NCI-H128 (cell line): ENCODE data around the gene ALK.
"Not testable (repeated sequence)": the region's sequence is repeated elsewhere in the genome, so short reads cannot be mapped to it uniquely, and the experiment has no call there.

Experiments
- DNase-seq: peaks from one replicate; lab custom pipeline; 2025; ENCODE audit not compliant: unreplicated experiment; lab: John Stamatoyannopoulos, UW

Gene ALK

DNA sequence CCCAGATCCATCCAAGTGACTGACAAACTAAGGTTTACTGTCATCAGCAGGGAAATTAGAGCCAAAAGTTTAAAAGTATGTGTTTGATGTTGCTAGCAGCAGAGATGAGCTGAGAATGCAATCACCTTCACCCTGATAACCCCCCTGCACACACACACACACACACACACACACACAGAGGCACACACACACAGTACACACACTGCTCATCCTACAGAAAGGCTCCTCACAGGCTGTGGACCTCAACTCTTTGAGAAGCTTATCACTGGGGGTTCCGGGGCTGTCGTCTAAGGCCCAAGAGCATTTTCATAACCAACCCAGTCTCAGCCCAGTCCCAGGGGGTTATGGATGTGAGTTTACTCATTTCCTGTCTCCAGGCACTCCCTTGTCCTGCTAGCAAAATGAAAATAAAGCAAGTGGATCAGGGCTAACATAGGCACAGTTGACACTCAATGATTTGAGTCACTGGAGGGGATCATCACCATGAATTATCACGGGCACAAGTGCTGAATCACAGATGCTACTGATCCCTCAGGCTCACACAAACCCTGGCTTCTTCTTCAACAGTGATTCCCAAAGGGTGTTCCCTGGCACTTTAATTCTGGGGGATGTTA is 76.6 kb downstream of the ALK start:
- no peak for DNase-seq

DNA sequence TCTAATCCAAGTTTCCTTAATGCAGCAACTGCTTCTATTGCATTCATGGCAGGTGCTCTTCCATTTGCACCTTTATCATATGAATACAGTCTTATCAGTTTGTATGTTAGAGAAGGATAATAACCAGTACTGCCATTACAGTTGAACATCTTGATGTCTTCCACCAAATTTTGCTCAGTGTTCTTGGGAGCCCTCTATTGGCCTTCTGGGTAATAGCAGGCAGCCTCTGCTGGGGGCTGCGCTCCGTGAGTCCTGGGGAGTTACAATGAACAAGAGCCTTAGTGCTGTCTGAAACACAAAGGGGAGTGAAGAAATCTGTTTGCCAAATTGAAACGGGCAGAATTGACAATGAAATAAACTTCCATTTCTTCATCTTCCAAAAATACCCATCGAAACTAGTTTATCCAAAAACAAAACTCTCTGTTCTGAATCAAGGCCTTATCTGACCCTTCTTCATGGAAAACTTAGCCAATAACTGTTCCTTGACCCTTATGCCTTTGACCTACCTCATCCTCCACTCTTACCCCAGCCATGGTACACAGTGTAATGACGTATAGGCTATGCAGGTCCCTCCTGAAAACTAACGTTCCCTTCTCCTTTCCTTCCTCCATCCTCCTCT is 79.9 kb downstream of the ALK start:
- no peak for DNase-seq

DNA sequence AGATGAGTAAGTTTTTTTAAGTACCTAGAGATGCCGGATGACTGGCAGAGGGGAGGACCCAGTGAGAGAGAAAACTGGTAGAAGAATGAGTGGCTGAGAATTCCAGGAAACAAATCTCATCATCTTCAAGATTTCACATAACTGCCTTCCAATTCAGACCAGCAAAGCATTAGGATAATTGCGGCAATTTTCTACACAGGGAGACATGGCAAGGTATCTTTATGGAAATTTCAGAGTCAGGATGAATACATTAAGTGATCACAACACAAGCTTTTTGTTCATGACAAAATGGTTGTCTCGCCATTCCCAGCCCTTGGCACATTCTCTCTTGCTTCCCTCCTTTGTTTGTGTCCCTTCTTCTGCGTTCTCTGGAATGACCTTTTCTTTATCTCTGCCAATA is 82.1 kb downstream of the ALK start:
- no peak for DNase-seq

DNA sequence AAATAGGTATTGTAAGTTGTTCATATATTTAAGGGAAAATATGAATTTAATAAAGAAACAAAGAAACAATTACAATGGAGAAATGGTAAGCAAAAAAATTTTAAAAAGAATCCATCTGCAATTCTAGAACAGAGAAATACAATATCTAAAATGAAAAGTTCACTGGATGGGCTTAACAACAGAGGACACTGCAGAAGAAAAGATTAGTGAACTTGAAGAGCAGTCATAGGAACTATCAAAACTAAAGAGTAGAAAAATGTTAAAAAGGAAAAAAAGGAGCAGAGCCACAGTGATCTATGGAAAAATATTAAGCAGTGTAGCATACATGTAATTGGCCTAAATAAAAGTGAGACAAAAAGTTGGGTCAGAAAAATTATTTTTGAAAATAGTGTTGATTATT is 83.5 kb downstream of the ALK start:
- DNase-seq = no peak

DNA sequence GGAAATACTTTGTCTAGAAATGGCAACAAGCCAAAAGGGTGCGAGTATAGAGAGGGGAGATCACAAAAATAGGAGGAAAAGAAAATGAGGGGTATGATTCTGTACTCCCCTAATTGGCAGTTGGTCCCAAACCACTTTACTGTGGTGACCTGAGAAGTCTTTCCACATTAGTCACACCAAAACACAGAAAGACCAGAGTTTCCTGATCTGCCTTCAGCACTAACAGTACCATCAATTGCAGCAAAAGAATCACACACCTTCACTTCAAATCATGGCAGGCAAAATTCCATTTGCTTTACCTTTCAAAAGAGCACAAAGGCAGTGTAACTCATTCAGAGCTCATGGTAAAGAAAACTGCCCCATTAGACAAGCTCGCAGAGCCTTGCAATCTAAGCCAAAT is 86.8 kb downstream of the ALK start:
- DNase-seq = no peak

DNA sequence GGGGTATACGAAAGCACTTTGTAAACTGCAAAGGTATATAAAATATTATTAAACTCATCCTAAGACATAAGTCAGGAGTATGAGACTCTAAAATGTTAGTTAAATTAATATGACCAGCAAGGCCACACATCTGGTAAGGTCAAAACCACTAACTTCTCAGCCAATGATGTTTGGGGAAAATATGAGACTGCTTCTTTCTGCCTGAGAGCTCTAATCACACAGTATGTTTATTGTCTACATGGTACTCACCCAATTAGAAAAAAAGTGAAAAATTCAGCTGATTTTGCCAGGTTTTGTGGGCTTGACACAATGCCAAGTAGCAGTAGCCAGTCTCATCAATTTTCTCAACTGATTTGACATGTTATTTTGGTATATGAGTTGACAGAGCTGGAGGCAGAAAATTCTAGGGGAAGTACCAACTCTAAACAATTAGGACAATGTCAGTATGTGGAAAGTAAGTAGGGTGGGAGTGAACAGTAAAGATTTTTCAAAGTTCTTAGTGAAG is 87.3 kb downstream of the ALK start:
- no peak for DNase-seq

DNA sequence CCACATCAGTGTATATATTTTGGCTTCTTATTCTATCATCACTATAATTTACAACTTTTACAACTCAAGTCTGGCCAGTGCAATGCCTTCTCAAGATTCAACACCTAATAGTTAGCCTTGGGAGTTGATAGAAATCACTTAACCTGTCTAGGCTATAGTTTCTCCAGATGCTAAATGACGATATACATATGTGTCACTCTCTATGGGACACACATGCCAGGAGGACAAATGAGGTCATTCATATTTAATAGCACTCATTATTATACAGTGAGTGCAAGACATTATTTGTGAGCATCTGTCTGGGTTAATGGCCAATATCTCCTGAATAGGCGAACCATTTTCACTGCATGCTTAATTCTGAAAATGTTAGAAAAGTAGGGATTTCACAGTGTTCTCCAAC is 89.8 kb downstream of the ALK start:
- DNase-seq = no peak

DNA sequence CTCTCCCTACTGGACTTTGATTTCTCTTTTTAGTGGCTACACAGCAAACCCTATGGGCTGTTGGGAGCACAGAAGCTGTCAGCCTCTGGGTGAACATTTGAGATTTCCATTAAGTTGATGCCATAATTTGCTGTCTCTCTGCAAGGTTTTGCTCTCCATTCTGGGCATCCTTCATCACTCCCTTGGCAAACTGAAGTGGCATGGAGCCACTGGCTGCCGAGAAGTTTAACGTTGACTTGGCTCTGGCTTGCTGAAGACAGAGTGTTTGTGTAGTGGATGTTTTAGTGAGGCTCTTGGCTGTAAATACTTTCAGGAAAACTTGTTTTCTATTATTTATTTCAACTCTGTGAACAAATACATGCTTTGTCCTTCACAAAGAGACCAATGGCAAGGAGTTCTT is 91.5 kb downstream of the ALK start:
- no peak for DNase-seq

DNA sequence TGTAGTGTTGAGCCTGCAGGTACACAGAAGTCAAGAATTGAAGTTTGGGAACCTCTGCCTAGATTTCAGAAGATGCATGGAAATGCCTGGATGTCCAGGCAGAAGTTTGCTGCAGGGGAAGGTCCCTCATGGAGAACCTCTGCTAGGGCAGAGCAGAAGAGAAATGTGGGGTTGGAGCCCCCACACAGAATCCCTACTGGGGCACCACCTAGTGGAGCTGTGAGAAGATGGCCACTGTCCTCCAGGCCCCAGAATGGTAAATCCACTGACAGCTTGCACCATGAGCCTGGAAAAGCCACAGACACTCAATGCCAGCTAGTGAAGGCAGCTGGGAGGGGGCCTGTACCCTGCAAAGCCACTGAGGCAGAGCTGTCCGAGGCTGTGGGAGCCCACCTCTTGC is 97.2 kb downstream of the ALK start:
- not testable (repeated sequence) for DNase-seq

DNA sequence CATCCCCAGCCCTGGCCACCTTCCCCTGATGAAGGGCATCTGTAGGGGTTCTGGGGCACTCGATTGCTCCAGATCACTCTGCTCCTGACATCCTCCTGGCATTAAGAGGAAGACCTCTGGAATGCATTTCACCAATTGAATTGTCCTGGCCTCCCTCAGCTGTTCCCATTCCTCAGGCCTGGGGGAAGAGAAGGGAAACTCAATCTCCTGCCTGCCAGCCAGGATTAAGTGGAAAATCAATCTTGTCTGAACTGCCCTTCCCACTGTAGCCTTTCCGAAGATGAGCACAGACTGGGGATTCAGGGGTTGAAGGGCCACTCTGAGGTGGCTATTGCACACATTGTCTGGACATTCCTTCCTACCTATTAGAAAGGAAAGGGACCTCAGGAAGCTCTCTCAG is 99.8 kb downstream of the ALK start:
- no peak for DNase-seq

DNA sequence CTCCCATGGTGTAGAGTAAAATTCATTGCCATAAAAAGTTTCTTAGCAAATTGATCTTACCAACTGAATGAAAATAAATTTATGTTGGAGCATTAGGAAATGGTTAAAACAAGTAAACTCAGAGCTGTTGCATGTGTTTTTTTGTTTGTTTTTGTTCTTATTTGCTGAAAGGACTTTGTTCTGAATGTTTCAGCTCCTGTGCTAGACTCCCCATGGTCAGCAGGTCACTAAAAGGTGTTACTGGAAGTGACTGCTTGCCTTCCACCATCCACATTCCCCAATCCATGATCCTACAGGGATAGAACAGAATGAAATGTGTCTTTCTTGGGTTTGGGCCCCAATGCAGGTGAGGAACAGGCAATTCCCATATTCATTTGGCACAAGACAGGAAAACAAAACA is 101.8 kb downstream of the ALK start:
- DNase-seq = no peak

DNA sequence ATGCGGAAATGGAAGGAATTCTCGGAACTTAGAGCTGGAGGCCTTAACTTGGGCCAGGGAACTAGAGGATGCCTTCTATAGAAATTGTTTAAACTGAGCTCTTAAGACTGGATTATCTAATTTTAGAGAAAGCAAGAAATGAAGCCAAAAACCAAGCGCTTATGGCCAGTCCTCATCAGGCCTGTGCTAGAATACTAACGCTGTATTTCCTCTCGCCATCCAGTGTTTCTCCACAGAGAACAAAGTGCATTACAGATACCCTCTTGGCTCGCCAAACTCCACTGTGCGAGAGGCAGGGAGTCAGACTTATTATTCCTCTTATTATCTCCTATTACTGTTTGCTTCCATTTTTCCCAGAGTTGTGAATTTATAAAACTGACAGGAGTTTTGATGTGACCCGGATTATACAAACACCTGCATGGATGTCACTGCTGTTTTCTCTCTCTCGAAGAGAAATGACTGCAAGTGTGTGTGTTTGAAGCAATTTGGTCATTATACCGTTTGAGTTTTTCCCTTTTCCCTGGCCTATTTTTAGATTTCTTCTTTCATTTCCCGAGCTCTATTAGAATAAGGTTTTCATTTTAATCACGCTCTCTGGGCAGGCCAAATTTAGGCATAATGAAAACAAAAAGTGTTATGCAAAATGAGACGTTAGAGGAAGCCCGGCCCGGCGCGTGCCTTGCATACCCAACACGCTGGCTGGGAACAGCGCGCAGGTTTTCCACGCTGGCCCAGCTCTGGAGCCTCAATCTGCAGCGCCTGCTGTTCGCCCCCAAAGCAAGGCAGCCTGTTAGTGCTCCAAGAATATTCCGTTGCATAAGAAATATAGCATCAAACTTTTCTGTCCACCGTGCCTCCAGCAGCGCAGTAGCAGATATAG is 103.3 kb downstream of the ALK start:
- DNase-seq = no peak

DNA sequence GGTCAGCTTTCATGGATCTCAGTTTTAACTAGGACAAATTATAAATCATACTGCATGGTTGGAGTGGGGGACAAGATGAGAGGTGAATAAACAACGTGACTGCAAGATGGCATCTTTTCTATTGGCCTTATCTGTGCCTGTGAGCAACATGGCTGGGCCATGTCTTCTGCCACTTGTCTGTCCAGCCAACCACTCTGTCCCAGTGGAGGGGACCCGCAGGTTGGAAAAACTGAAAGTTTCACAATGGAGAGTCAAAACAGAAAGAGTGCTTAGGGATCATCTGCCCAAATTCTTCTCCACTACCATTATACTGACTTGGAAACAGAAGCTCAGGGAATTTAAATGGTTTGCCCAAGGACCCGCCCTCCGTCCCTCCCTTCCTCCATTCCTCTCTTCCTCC is 104.1 kb downstream of the ALK start:
- no peak for DNase-seq

DNA sequence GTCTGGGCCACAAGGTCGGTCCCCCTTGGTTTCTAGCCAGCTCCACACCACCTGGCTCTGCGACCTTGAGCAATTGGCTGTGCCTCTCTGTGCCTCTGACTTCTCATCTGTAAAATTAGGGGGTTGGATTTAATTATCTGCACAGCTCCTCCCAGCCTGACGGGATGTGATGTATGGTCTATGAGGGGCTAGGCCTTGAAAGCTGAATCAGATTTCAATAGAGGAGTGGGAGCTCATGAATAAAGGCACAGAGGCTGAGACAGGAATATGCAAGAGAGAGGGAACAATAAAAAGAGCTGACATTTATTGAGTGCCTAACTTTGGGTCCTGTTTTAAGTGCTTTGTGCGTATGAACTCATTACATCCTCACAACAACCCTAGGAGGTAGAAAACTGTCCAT is 104.7 kb downstream of the ALK start:
- no peak for DNase-seq

DNA sequence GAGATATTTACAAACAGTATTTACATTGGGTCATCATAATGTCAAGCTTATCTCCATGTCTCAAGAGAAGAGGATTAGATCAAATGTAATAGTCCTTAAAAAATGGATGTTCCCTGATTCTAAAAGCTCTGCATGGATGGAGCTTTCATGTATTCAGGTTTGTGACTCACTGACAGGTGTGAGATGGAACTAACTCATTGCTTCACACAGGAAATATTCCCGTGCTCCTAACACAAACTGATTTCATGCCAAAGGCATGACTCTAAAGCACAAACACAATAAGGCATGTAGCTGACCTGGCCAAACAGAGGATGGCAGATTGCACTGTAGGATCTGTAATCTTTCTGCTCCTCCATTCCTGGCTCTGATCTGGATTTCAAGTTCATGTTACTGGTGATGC is 110.0 kb downstream of the ALK start:
- DNase-seq = no peak

DNA sequence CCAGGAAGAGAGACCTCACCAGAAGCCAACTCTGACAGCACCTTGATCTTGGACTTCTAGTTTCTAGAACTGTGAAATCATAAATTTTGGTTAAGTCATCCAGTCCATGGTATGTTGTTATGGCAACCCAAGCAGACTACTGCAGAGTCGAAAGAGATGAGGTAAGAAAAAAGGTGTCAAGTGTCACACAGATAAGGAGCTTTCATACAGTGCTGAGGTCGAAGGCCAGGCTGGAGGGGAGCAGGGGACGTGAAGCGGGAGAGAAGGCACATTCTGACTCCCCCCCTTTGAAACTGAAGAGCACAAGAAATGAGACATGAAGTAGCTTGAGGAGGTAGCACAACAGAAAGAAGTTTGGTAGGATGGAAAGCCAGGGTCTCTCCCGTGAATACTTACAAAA is 110.4 kb downstream of the ALK start:
- DNase-seq = no peak

DNA sequence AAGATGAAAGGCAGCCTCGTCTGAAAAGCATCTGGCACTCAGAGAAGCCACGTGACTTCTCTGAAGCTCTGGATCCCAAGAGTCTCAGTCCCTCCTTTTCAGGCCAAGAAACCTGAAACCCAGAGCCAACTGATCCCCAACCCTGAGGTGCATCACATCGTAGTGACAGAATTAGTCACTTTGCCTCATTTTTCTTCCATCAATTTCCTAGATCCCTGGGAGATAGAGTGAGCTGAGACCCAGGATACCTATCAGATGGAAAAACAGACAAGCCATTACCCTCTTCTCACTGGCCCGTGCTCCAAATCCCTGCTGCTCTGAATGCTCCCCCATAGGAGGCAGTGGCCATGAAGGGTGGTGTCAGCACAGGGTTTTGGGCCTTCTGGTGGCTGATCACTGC is 113.1 kb downstream of the ALK start:
- no peak for DNase-seq

DNA sequence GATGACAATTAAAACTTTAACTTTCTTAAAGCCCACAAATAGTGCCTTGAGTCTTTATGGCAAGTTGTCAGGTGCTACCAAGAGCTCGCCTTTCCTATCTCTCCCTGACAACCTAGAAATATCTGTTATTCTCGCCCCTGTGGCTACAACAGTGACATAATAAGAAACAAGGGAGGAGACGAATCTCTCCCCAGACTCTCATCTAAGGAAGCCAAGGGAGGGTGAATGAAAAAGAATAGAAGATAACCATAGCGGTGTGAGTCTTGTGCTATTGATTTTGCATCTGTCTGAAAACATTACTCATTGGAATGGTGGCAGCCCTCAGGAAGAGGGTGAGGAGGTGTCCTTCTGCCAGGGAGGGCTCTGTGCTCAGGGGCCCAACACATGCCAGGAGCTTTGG is 114.3 kb downstream of the ALK start:
- no peak for DNase-seq

DNA sequence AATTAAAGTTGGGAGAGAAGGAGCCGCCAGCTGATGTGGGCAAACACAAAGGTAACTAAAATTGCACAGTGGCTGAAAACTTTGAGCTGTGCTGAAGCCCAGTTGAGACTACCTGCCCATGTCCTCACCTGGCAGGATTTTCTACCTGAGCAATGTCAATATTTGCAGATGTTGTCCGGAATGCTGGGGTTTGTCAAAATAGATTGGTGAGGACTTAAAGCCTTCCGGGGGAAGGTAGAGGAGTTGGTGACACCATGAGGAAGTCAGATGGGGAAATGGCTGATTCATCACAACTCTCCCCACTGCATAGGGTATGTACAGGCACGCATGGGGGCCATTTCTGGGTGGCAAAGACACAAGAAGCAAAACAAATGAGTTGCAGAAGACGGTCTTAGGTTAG is 114.9 kb downstream of the ALK start:
- no peak for DNase-seq

DNA sequence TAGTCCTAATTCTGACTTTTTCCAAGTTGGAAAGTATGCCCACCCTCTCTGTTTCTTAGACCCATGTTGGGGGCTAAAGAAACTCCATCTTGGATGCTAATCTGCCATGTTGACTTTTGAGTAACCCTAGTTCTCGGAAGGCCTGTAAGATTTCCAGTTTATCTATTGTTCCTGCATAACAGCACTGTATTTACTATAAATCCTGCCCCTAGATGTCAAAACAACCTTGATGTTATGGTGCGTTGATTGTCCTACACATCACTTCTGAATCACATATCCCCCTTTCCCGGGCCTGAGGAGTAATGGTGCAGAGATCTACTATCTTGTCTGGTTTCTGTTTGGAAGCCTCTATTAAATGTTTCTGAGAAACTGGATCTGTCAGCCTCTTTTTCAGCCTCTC is 116.7 kb downstream of the ALK start:
- no peak for DNase-seq

DNA sequence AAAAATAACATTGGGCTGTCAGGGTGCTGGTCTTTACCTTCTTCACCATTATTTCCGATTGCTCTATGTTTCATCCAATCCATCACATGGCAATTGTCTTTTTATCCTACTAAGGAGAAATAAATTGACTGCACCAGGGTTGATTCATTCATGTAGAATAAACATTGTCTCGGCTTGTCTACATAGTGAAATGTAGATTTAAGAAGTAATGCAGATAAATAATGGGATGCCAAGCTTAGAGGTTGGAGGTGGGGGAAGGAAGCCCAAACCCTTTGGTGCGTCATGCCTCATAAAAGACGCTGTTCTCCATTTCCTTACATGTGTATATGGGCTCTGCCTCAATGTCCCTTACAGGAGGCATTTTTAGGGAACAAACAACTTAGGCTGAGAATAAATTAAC is 117.8 kb downstream of the ALK start:
- DNase-seq = no peak

DNA sequence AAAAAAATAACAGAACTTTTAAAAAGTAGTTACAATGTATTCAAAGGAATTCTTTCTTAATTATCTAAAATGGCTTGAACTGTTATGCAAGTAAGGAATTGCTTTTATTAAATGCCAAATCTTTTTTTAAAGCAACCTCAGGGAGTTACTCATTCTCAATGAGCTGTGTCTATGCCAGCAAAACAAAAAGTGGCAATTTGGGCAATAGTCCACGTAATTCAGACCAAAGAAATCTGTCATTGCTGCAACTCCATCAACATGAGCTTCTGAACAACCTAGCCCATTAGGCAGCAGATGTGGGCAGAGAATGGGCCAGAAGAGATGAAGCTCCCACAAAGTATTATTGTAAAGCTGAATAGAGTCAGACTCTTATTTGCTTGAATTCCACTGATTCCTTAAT is 118.4 kb downstream of the ALK start:
- DNase-seq = no peak
